Stimulated activated CD8-positive, alpha-beta memory T cell treated with anti-CD3 and anti-CD28 coated beads, Interleukin-15, amount 100 ng/mL, for 24 hours (primary cell): ENCODE measurements around the gene EFHD1.

Experiments
- DNase-seq: peaks from one replicate; pipeline ENCODE4 v3.0.0-alpha.2; 2020; ENCODE audit warnings: low read depth

The EFHD1 gene, protein sequence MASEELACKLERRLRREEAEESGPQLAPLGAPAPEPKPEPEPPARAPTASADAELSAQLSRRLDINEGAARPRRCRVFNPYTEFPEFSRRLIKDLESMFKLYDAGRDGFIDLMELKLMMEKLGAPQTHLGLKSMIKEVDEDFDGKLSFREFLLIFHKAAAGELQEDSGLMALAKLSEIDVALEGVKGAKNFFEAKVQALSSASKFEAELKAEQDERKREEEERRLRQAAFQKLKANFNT

DNA sequence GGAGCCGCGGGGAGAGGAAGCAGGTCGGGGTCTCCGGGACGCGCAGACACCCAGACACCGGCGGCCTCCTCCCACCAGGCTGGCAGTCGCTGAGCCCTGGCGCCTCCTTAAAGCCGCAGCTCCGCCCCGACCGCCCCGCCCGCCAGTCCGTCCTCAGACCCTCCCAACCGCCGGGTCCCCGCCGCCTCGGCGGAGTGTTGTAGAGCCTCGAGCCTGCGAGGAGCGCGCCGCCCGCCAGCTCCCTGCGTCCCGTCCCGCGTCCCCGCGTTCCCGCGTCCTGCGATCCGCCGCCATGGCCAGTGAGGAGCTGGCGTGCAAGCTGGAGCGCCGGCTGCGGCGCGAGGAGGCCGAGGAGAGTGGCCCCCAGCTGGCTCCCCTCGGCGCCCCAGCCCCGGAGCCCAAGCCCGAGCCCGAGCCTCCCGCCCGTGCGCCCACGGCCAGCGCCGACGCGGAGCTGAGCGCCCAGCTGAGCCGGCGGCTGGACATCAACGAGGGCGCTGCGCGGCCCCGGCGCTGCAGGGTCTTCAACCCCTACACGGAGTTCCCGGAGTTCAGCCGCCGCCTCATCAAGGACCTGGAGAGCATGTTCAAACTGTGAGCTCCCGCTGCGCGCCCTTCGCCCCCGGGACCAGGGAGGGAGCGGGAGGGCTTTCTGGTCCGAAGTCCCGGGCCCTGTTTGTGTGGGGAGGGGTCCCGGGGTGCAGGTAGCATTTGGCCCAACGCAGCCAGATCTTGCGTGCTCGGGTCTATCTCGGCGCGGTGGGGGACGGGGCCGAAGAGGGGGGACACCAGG lies at the start of gene EFHD1:
EFHD1 (plus strand) TSS at position 192 of the 793 bp plus-strand sequence; CDS start at position 293, 101 bp downstream.
- no peak for DNase-seq

DNA sequence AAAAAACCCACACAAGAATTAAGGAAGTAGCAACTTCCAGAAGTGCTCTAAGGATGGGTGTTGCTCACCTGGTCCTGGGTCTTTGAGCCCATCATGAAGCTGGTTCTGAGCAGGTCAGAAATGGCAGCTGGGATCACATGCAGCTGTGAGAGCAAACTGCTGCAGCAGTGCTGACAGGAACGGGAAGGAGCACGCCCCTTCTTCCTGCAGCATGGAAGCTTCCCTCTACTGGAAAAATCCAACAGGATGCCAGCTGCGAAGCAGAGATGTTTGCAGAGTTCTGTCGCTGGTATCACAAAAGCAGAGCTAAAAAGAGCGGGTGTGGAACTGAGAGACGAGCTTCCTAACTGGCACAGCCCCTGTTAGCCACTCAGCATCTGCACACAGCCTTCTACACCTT lies 49.2 kb upstream of the EFHD1 start:
- no peak for DNase-seq

DNA sequence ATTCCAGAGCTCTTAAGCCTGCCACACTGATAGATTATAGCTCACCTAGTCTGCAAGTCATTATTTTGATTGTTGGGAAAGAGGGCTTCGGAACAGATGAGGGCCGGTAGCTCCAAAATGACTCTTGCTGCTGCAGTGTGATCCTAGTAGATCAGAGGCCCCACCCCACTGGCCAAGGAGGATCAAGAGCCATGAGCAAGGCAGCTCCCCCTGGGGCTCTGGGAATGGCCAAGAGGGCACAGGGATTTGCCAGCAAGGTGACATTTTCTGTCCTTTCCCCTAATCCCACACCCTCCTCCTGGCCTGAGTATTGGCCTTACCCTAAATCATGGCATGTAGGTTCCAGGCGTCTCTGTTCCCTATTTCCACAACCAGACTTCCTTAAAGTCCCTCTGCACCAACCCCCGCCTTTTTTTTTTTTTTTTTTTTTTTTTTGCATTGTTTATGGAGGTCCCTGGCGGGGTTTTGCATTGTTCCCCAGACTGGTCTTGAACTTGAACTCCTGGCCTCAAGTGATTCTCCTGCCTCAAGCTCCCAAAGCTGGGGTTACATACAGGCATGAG lies 46.4 kb upstream of the EFHD1 start:
- DNase-seq: no peak

DNA sequence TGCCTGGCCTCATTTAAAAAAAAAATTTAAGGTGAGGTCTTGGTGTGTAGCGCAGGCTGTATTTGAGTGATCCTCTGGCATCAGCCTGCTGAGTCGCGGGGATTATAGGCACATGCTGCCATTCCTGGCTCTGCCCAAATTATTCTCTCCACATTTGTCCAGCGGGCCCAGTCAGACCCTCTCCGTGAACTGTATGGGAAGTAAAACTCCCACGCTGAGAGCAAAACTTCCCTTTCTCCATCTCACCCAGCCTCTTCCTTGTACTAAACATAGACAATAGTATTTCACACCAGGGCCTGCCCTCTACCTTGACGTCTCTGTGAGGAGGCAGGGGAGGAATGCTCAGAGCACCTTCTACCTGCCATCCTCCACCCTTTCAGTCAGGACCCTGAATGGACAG lies 45.9 kb upstream of the EFHD1 start:
- no peak for DNase-seq

DNA sequence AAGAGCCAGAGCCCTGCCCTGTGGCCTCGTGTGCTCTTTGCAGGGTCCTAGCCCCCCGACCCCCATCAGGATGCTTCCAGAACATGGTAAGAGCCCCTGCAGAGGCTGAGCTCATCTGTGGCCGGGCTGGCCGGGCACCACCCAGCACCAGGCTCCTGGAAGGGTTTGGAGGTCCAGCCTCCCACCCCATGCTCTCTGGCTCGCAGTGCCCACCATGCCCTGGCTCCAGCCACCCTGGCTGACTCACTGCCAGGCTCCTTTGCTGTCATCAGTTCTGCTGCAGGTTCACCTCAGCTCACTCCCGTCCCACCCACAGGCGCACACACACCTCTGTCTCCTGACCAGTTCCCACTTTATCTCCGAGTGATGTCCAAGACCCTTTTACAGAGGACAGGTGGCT lies 45.4 kb upstream of the EFHD1 start:
- no peak for DNase-seq

DNA sequence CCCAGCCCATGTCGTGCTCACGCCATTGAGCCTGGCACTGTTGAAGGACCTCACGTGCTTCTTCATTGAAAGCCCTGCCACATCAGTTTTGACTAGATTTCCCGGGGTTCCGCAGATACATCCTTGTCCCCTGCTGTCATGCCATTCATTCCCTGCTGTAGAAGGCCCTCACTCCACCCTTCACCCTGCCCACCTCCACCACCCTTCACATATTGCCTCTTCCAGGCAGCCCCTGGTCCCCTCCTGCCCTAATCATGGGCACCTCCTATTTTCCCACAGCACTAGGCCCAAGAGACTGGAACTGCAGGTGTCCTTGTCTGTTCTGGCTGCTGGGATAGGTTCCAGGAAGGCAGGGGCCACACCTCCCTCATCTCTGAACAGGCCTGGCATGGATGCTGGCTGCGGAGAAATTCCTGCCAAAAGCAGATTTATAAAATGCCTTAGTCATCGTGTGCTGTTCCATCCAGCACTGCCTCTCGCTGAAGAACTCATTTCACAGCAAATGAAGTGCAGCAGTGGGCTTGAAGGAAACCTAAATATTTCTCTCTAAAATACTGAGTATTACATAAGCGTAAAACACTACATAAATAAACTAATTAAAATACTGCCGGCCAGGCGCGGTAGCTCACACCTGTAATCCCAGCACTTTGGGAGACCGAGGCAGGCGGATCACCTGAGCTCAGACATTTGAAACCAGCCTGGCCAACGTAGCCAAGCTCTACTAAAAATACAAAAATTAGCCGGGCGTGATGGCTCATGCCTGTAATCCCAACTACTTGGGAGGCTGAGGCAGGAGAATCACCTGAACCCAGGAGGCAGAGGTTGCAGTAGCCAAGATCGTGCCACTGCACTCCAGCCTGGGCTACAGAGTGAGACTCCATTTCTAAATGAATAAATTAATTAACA lies 44.5 kb upstream of the EFHD1 start:
- DNase-seq: no peak

DNA sequence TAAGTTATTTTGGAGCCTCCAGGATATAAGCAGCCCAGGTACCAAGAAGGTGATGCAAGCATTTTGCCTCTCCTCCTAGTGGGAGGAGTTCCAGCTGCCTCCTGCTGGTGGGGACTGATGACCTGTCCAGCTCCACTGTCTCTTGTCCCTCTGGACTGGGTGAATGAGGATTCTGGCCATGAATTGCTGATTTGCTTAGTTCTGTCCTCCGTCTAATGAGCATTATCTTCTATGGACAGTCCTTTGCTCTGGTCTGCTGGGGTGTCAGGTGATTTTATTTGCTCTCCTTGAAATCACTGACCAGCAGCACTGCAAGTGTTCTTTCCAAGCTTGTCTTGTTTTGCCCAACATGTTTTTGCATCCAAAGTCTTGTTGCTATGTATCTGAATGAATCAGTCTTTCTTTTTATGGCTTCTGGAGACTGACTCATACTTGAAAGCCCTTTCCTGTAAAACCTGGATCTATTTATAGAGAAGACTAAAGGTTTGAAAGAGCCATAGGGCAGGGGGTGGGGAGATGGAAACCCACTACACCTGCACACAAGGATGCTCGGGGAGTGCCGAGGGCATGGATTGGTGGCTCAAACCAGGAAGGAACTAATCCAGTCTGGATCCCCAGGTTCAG lies 40.5 kb upstream of the EFHD1 start:
- DNase-seq: no peak

DNA sequence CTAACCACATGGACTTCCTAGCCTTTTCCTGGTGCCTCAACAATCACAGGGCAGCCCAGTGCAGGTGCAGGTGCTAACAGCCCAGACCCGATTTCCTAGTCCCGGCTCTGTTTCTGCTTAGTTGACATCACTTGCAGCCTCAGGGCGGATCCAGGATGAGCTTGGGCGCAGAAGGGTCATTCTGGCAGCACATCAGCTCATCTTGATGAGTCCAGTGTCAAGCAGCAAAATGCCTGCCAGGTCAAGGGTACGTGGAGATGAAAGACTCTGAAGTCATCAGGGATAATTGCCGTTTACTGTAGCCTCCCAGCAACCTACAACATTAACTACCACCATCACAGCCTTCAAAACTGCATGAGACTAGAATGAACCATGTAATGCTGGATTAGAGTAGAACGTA lies 39.4 kb upstream of the EFHD1 start:
- no peak for DNase-seq

DNA sequence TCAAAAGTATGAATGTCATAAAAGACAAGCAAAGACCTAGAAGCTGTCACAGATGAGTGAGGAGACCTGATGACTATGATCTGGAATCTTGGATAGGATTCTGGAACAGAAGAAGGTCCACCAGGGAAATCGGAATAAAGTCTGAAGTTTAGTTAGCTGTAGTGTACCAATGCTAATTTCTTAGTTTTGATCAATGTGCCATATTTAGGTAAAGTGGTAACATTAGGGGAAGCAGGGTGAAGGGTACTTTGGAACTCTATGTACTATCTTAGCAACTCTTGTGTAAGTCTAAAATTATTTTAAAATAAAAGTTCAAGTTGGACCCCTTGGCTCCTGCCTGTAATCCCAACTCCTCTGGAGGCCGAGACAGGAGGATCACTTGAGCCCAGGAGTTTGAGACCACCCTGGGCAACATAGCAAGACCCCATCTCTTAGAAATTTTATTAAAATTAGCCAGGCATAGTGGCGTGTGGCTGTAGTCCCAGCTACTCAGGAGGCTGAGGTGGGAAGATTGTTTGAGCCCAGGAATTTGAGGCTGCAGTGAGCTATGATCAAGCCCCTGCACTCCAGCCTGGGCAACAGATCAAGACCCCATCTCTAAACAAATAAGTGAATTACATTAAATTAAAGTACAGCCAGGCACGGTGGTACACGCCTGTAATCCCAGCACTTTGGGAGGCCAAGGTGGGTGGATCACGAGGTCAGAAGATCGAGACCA lies 35.9 kb upstream of the EFHD1 start:
- no peak for DNase-seq

DNA sequence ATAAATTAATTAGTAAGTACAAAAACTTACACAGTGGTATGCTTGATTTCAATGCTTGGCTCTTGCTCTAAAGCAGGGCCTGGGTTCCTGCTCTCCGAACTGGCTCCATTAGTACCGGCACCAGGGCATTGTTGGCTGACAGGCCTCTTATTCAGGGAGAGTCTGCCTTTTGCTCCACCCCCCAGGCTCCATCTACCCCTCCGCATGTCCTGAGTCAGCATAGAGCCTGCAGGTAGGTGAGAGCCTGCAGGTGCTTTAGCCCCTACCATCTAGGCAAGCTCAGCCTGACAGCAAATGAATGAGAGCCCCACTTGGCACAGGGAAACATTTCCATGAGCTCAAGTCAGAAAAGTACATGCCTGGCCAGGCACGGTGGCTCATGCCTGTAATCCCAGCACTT lies 35.1 kb upstream of the EFHD1 start:
- no peak for DNase-seq

DNA sequence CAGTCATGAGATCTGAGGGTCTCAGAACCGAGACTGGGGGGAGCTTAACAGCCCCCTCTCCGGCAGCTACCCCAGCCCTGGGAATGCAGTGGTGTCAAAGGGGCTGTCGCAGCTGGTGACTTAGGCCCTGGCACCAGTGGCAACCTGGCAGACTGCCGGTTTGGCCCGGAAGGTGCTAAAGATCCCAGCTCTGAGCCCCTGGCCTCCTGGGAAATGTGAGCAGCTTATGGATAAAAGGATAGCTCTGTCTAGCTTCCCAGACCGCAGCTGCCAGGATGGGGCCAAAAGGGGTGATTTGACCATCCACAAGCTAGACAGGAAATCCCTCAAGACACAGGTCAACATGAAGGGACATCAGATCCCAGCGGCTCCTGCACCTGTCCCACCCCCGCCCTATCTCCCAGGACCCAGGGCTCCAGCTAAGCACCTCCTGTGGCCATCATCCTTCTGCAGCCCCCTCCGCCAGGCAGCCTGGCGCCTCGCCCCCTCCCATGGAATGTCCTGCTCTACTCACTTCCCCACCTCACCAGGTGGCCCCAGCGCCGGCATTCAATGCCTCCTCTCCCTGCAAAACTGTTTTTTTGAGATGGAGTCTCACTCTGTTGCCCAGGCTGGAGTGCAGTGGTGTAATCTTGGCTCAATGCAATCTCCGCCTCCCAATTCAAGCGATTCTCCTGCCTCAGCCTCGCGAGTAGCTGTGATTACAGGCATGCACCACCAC lies 33.2 kb upstream of the EFHD1 start:
- DNase-seq: no peak

DNA sequence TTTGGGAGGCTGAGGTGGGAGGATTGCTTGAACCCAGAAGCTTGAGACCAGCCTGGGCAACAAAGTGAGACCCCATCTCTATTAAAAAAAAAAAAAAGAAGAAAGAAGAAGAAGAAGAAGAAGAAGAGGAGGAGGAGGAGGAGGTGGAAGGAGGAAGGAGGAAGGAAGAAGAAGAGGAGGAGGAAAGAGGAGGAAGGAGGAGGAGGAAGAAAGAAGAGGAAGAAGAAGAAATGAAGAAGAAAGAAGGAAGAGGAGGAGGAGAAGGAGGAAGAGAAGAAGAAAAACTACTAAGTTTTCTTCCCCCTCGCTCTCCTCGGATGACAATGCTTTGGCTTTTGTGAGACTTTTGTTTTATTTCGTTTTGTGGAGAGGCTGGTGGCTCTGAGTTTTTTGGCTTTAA lies 30.1 kb upstream of the EFHD1 start:
- DNase-seq: no peak

DNA sequence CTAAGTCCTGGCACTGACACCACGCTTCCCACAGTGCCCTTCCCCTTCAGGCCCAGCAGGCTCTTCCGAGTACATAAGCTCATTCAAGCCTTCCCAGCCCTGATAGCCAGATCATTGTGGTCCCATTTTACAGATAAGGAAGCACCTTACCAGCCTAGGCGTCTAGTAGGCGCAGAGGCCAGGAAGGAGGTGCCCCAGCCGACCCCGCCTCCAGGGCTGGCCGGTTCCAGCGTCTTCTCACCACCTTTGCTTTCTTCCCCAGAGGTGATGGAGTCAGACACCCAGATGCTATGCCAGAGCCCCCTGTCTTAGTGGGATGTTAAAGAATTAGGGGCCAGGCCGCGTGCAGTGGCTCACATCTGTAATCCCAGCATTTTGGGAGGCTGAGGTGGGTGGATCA lies 28.9 kb upstream of the EFHD1 start:
- no peak for DNase-seq

DNA sequence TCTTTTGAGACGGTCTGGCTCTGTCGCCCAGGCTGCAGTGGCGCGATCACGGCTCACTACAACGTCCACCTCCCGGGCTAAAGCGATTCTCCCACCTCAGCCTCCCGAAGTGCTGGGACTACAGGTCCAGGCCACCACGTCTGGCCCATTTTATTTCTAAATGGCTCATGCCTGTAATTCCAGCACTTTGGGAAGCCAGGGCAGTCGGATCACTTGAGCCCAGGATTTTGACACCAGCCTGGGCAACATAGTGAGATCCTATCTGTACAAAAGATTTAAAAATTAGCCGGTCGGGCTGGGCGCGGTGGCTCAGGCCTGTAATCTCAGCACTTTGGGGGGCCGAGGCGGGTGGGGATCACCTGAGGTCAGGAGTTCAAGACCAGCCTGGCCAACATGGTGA lies 26.4 kb upstream of the EFHD1 start:
- no peak for DNase-seq

DNA sequence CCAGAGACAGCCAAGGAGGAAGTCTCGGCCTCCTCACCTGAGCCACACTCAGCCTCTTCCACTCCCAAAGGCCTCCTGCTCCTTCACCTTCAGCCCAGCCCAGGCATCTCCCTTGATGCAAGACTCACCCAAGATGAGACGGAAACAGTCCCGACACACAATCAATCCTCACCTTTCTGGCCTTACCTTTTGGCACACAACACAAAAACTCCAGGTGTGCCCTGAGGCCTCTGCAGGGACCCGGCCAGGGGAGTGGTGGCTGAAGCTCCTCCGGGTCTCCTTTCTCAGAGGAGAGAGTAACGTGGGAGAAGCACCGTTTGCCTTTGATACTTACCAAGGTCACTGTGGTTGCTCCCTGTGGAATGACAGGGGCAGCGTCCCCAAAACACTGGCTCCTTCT lies 23.8 kb upstream of the EFHD1 start:
- no peak for DNase-seq

DNA sequence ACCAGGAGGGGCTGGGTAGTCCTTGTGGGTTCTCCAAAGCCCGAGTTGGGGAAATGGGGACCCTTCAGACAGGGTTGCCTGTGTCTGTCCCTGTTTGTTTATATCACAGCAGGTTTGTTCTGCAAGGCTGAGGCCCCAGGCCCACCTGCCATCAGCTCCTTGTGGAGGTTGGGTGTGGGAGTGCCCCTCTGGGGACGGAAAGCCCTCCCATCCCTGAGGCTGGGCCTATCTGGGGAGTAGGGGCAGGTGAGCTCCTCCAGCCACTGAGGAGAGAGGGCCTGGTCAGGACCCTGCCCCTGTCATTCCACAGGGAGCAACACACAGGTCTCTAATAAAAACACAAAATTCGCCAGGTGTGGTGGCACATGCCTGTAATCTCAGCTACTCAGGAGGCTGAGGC lies 23.3 kb upstream of the EFHD1 start:
- no peak for DNase-seq

DNA sequence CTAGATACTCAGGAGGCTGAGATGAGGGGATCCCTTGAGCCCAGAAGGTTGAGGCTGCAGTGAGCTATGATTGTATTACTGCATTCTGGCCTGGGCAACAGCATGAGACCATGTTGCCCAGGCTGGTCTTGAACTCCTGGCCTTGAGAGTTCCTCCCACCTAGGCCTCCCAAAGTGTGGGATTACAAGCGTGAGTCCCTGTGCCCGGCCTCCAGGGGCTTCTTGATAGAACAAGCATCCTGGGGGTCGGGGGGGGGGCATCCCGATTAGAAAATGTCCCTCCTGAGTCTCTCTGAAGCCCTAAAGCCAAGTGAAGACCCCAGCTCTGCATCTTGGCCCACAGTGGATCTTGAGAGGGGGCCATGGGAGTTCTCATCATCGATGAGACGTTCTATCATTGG lies 22.3 kb upstream of the EFHD1 start:
- no peak for DNase-seq

DNA sequence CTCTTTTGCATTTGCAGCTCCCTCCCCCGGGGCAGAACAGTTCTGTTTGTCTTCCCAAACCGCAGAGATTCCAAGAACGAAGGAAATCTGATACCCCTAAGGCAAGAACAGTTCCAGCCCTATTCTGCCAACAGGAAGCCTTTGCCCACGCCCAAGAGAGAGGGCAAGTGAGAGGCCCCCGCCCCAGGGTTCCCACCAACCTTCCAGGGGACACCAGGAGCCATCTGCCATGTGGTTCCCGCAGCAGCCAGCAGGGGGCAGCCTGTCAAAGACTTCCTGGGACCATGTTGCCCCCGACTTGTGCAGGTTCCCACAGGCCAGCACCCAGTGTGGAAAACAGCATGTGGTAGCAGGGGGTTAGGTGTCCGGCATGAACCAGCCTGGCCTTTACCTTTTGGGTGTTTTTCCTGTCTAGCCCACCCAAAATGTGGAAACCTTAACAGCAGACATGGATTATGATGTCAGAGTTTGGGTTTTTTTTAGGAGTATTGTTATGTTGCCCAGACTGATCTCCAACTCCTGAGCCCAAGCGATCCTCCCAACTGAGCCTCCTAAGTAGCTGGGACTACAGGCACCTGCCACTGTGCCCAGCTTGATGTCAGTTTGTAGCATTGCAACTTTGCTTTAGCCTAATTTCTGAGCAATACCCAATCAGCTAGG lies 21.7 kb upstream of the EFHD1 start:
- DNase-seq: peak; percentile 60

DNA sequence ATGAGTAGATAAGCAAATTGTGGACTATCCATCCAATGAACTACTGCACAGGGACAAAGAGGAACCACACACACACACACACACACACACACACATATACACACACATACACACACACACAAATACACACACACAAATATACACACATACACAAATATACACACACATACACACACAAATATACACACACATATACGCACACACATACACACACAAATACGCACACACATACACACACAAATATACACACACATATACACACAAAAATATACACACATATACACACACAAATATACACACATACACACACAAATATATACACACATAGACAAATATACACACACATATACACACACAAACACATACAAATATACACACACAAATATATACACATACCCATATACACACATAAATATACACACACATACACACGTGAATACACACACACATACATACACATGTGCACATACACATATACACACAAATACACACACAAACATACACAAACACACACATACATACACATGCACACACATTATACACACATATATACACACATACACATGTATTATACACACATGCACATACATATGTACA lies 19.8 kb upstream of the EFHD1 start:
- no peak for DNase-seq

DNA sequence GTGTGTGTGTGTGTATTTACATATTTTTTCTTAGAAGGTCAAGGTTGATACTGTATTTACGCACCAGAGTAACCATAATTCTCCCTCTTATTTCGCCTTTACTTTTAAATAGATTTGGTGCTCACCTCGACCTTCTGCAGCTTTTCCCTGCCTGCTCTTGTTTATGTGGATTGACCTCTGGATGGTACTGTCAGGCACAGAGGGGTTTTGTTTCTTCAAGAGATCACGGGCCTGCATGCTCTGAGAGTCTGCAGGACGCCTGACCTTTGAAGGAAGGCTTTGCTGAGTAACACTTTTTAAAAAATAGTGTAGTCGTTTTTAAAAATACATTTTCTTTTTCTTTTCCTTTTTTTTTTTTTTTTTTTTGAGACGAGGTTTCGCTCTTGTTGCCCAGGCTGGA lies 18.1 kb upstream of the EFHD1 start:
- no peak for DNase-seq
